Measurements from ENCODE around the gene RASAL1. TPM values are rescaled to one million over a fixed set of nuclear protein-coding genes. Genes with fewer than 3 reads are reported as not detected.

RASAL1 gene
- total RNA-seq, 2 donors from 2014 or later, result 1.0 to 21.3 TPM

- H3K27ac Mint-ChIP-seq, result no peak overlapping the region
- no peak for ATAC-seq (replicated peaks)
- H3K36me3 Mint-ChIP-seq (ENCODE audit: low read depth), result peaks cover 4% of the 10 kb centered on the region
- H3K4me3 Mint-ChIP-seq, result peak overlapping the region; percentile 10
- peaks cover 8% of the 10 kb centered on the region for H3K4me1 Mint-ChIP-seq
- no peaks in the 10 kb centered on the region for H3K9me3 Mint-ChIP-seq
- H3K27me3 Mint-ChIP-seq, result no peaks in the 10 kb centered on the region
Observed at GRCh38 chr12:113054948-113055486, 80.5 kb downstream of the RASAL1 start.

GRCh38 chr12:113052326-113052725 lies 83.2 kb downstream of the RASAL1 start:
- no peaks in the 10 kb centered on the region for H3K9me3 Mint-ChIP-seq
- H3K27ac Mint-ChIP-seq, result no peak overlapping the region
- H3K27me3 Mint-ChIP-seq, result no peaks in the 10 kb centered on the region
- H3K4me1 Mint-ChIP-seq, result peaks cover 8% of the 10 kb centered on the region
- ATAC-seq (replicated peaks), result no peak
- H3K36me3 Mint-ChIP-seq (ENCODE audit: low read depth), result no peaks in the 10 kb centered on the region
- no peak overlapping the region for H3K4me3 Mint-ChIP-seq

GRCh38 chr12:113051759-113052158 lies 83.8 kb downstream of the RASAL1 start:
- Mint-ChIP-seq H3K27me3 (no peaks in the 10 kb centered on the region), H3K9me3 (no peaks in the 10 kb centered on the region), H3K4me3 (no peak overlapping the region), H3K36me3 (ENCODE audit: low read depth) (no peaks in the 10 kb centered on the region), H3K27ac (no peak overlapping the region), H3K4me1 (peaks cover 8% of the 10 kb centered on the region)
- ATAC-seq (replicated peaks), result no peak

- Mint-ChIP-seq H3K4me3 (no peak overlapping the region), H3K27ac (no peak overlapping the region), H3K4me1 (peaks cover 8% of the 10 kb centered on the region), H3K9me3 (no peaks in the 10 kb centered on the region), H3K27me3 (no peaks in the 10 kb centered on the region), H3K36me3 (ENCODE audit: low read depth) (no peaks in the 10 kb centered on the region)
- no peak for ATAC-seq (replicated peaks)
Observed at GRCh38 chr12:113050795-113051194, 84.8 kb downstream of the RASAL1 start.

GRCh38 chr12:113049976-113050742 lies 85.4 kb downstream of the RASAL1 start:
- Mint-ChIP-seq H3K27me3 (no peaks in the 10 kb centered on the region), H3K36me3 (ENCODE audit: low read depth) (no peaks in the 10 kb centered on the region), H3K4me1 (peaks cover 6% of the 10 kb centered on the region), H3K9me3 (no peaks in the 10 kb centered on the region), H3K27ac (no peak overlapping the region), H3K4me3 (no peak overlapping the region)
- no peak for ATAC-seq (replicated peaks)

Other genes starting within 250 kb of the RASAL1 start
- gene OAS1, start 228.8 kb downstream of the RASAL1 start, total RNA-seq, result 10 to 100 TPM; 15.6 to 20.9 TPM
- gene OAS3, start 197.3 kb downstream of the RASAL1 start, total RNA-seq, result 10 to 100 TPM; 17.4 to 41.7 TPM
- gene OAS2, start 157.2 kb downstream of the RASAL1 start, total RNA-seq, result 10 to 100 TPM; 44.6 to 64.8 TPM
- gene DTX1, start 79.0 kb downstream of the RASAL1 start, total RNA-seq, result 10 to 100 TPM; 13.2 to 17.4 TPM
- gene CFAP73, start 14.0 kb upstream of the RASAL1 start, total RNA-seq, result 1 to 10 TPM in 1 of 2 donors, under 1 TPM in 1; 0.32 to 1.2 TPM
- 10 to 100 TPM; 47.4 to 86.9 TPM for gene DDX54, start 49.7 kb upstream of the RASAL1 start, total RNA-seq
- 10 to 100 TPM; 14.2 to 23.9 TPM for gene RITA1, start 50.0 kb upstream of the RASAL1 start, total RNA-seq
- 10 to 100 TPM; 29.4 to 67.7 TPM for gene TPCN1, start 85.7 kb upstream of the RASAL1 start, total RNA-seq
- 10 to 100 TPM; 23.2 to 28.4 TPM for gene SLC8B1, start 199.3 kb upstream of the RASAL1 start, total RNA-seq
- gene PLBD2, start 222.8 kb upstream of the RASAL1 start, total RNA-seq, result 10 to 100 TPM; 18.5 to 21.5 TPM

Data from activated T-helper 17 cell treated with anti-CD3 and anti-CD28 coated beads, Interleukin-2, amount 50 U/mL, for 72 hours (primary cell).